Upper lobe of left lung (tissue), 6 donors: ENCODE measurements around the gene ZNF316. TPM values are rescaled to one million over a fixed set of nuclear protein-coding genes. Genes with fewer than 3 reads are reported as not detected.

Experiments
- ATAC-seq, 2 donors: fragments of 200-7000 bp; cut with Tn5 transposase; one replicate each; pipeline ENCODE4 v1.9.1; 2022; ENCODE audit warnings: mild to moderate bottlenecking in 2 of 2, moderate library complexity in 2 of 2; ENCODE audit not compliant: low FRiP score in 2 of 2
- DNase-seq, 2 donors: peaks; one replicate each; pipeline ENCODE4 v3.0.0-alpha.2; 2019 to 2020
- H3K27ac ChIP-seq, 4 donors: fragments of 200-600 bp; sonication (generic); one replicate each; pipeline ENCODE4 v1.5.1; 2016 to 2019
- H3K27me3 ChIP-seq, 4 donors: fragments of 200-600 bp; sonication (generic); one replicate each; pipeline ENCODE4 v1.5.1; 2017 to 2019
- H3K36me3 ChIP-seq, 4 donors: fragments of 200-600 bp; sonication (generic); one replicate each; pipeline ENCODE4 v1.5.1; 2016 to 2019
- H3K4me1 ChIP-seq, 4 donors: fragments of 200-600 bp; sonication (generic); one replicate each; pipeline ENCODE4 v1.5.1; 2018 to 2019
- H3K4me3 ChIP-seq, 4 donors: fragments of 200-600 bp; sonication (generic); one replicate each; pipeline ENCODE4 v1.5.1; 2017 to 2019; ENCODE audit warnings: mild to moderate bottlenecking in 2 of 4, moderate library complexity in 1 of 4
- H3K9me3 ChIP-seq, 4 donors: fragments of 200-600 bp; sonication (generic); one replicate each; pipeline ENCODE4 v1.5.1; 2018 to 2019
- EP300 ChIP-seq, 4 donors: sonication (generic); formaldehyde crosslinking; IDR thresholded peaks; one replicate each; pipeline ENCODE4 v1.5.1; 2017; ENCODE audit warnings: antibody characterized with exemption in 4 of 4, control low read depth in 2 of 4
- POLR2A ChIP-seq, 4 donors: fragments of 450-650 bp; IDR thresholded peaks; one replicate each; pipeline ENCODE4 v1.5.1; 2016 to 2017; ENCODE audit warnings: antibody characterized with exemption in 4 of 4, mild to moderate bottlenecking in 2 of 4
- POLR2AphosphoS5 ChIP-seq, 2 donors: sonication (generic); formaldehyde crosslinking; IDR thresholded peaks; one replicate each; pipeline ENCODE4 v1.5.1; 2017; ENCODE audit warnings: antibody characterized with exemption in 2 of 2
- WGBS, 2 donors: methylation state at CpG; one replicate each; pipeline ENCODE4 v1.1.5; 2017 to 2018; 5-methylcytosine and 5-hydroxymethylcytosine counted together
- total RNA-seq, 6 donors: library from RNA; depleted of rRNA in 4 of 6; stranded (reverse); fragments of >200 nt in 4 of 6; gene quantifications; one replicate each; pipeline versions ENCODE4 v1.1.0 to v1.2.1, GENCODE V29; 2016 to 2021
- TF ChIP-seq, protein P1 (sequence below), 6 experiments: fragments of 450-650 bp in 4 of 6; fragments of 200-600 bp in 2 of 6; sonication (generic) in 2 of 6; IDR thresholded peaks; one replicate each; pipeline ENCODE4 v1.5.1; 2016 to 2019; ENCODE audit warnings: antibody characterized with exemption in 6 of 6
- donor health status: DM: no; HTN: no; CAD: no; lungs with moderate emphysema.
- donor health status: DM: no; HTN: yes; CAD: no; lungs with severe emphysema.

ZNF316 gene
- total RNA-seq, 6 donors from 2014 or later, result 31.6 to 132 (median 43.1) TPM

DNA sequence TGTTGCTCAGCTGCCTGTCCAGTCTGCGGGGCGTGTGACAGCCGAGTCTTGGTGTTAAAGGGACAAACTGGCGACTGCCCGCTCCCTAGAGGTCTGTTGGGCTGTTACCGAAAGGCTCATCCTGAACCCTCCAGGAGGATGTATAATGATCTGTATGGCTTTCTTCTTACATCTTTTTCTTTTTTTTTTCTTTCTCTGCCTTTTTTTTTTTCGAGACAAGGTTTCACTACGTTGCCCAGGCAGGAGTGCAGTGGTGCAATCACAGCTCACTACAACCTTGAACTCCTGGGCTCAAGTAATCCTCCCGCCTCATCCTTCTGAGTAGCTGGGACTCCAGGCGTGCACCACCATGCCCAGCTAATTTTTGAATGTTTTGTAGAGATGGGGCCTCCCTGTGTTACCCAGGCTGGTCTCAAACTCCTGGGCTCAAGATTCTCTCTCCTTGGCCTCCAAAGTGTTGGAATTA lies 46.4 kb upstream of the ZNF316 start:
- DNase-seq, result peak in 1 of 2 donors; percentile 42
- peak in 1 of 2 donors; percentile 15 for ATAC-seq
- Histone ChIP-seq H3K36me3 (peaks cover 14 to 54% (median 34%) of the 10 kb centered on the region in 4 donors), H3K27me3 (no peaks in the 10 kb centered on the region), H3K9me3 (no peaks in the 10 kb centered on the region), H3K4me3 (peak overlapping the region; percentile 74 to 97 (median 89)), H3K4me1 (peaks cover 19 to 26% (median 24%) of the 10 kb centered on the region in 4 donors), H3K27ac (peak overlapping the region; percentile 75 to 92 (median 86))
- no peak for TF ChIP-seq EP300 (IDR thresholded peaks at IDR 0.05)
- TF ChIP-seq POLR2AphosphoS5 (IDR thresholded peaks at IDR 0.05), result no peak
- no peak for TF ChIP-seq POLR2A (IDR thresholded peaks at IDR 0.05)
- TF ChIP-seq, protein P1, sequence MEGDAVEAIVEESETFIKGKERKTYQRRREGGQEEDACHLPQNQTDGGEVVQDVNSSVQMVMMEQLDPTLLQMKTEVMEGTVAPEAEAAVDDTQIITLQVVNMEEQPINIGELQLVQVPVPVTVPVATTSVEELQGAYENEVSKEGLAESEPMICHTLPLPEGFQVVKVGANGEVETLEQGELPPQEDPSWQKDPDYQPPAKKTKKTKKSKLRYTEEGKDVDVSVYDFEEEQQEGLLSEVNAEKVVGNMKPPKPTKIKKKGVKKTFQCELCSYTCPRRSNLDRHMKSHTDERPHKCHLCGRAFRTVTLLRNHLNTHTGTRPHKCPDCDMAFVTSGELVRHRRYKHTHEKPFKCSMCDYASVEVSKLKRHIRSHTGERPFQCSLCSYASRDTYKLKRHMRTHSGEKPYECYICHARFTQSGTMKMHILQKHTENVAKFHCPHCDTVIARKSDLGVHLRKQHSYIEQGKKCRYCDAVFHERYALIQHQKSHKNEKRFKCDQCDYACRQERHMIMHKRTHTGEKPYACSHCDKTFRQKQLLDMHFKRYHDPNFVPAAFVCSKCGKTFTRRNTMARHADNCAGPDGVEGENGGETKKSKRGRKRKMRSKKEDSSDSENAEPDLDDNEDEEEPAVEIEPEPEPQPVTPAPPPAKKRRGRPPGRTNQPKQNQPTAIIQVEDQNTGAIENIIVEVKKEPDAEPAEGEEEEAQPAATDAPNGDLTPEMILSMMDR (IDR thresholded peaks at IDR 0.05), result no peak
- WGBS, 2 donors, result 14 to 15% methylated on average over 10 of the region's 10 CpGs

DNA sequence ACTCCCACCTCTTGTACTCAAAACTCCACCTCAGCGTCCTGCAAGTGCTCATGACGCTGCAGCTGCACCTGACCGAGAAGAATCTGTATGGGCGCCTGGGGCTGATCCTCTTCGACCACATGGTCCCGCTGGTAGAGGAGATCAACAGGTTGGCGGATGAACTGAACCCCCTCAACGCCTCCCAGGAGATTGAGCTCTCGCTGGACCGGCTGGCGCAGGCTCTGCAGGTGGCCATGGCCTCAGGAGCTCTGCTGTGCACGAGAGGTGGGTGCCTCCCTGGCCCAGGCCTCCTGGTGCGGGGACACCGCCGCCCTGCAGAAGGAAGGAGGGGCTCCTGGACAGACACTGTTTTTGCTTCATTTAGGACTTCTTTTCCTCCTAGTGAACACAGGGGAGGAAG lies 37.0 kb upstream of the ZNF316 start:
- H3K36me3 ChIP-seq, result peaks cover 11 to 97% (median 89%) of the 10 kb centered on the region in 4 donors
- WGBS, 2 donors, result 93 to 100% methylated on average over 2 to 15 of the region's 15 CpGs
- no peaks in the 10 kb centered on the region for H3K4me1 ChIP-seq
- no peak for TF ChIP-seq POLR2AphosphoS5 (IDR thresholded peaks at IDR 0.05)
- TF ChIP-seq POLR2A (IDR thresholded peaks at IDR 0.05), result no peak
- TF ChIP-seq EP300 (IDR thresholded peaks at IDR 0.05), result no peak
- TF ChIP-seq, protein P1 (IDR thresholded peaks at IDR 0.05), result no peak
- ATAC-seq, result no peak
- no peaks in the 10 kb centered on the region for H3K9me3 ChIP-seq
- H3K27ac ChIP-seq, result no peak overlapping the region
- DNase-seq, result peak in 1 of 2 donors; percentile 71
- no peak overlapping the region for H3K4me3 ChIP-seq
- no peaks in the 10 kb centered on the region for H3K27me3 ChIP-seq

DNA sequence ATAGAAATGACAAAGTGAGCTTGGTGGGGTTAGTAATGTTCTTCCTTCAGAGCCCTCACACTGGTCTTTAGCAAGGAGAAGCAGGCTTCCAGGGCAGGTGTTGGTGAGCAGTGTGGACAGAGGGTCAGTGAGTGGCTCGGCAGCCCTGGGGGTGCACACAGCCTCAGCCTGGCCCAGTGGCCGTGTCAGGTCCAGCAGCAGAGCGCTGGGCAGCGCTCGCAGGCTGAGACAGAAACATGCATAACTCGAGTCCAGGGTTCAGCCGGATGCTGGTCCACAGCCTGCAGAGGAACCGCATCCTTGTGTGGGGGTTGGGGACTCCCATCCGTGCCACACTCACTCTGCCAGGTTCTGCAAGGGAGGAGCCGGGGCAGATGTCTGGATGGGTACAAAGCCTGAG lies 32.7 kb upstream of the ZNF316 start:
- Histone ChIP-seq H3K27me3 (no peaks in the 10 kb centered on the region), H3K9me3 (no peaks in the 10 kb centered on the region), H3K36me3 (peaks cover 5 to 96% (median 78%) of the 10 kb centered on the region in 4 donors), H3K4me1 (no peaks in the 10 kb centered on the region), H3K27ac (no peak overlapping the region), H3K4me3 (no peak overlapping the region)
- no peak for ATAC-seq
- peak in 1 of 2 donors; percentile 65 for DNase-seq
- 93 to 100% methylated on average over 1 to 8 of the region's 10 CpGs for WGBS, 2 donors
- TF ChIP-seq, protein P1 (IDR thresholded peaks at IDR 0.05), result no peak
- TF ChIP-seq POLR2A (IDR thresholded peaks at IDR 0.05), result no peak
- TF ChIP-seq POLR2AphosphoS5 (IDR thresholded peaks at IDR 0.05), result no peak
- no peak for TF ChIP-seq EP300 (IDR thresholded peaks at IDR 0.05)

DNA sequence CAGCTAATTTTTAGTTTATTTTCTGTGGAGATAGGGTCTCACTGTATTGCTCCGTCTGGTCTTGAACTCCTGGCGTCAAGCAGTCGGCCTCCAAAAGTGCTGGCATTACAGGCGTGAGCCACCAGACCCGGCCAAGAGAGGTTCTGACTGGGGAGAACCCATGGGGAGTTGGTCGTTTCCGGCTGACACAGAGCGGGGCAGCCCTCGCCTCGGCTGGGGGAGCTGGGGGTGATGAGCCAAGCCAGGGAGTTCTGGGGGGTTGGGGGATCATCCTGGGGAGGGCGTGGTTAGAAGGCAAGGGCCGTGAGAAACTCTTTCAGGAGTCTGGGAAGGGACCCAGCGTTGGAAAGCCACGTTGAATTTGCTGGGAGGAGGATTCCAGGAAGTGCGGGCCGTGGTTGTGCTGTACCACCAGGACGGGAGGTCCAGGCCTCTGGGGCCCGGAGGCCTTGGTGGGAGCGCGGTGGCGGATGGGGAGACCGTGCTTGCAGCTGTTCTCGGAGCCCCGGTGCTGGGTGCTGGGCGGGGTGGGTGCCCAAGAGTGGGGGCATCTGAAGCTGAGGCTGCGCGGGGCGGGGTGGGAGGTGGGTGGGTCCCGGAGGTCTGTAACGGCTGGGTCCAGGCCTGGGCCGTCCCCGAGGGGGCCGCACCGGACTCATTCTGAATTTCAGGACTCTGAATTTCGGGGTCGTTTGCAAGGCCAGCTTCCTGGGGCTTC lies 30.1 kb upstream of the ZNF316 start:
- no peaks in the 10 kb centered on the region for H3K9me3 ChIP-seq
- 91 to 94% methylated on average over 20 to 33 of the region's 36 CpGs for WGBS, 2 donors
- no peak overlapping the region for H3K4me3 ChIP-seq
- ATAC-seq (no peak), DNase-seq (peak in 1 of 2 donors; percentile 82)
- H3K27me3 ChIP-seq, result no peaks in the 10 kb centered on the region
- H3K4me1 ChIP-seq, result no peaks in the 10 kb centered on the region
- no peak overlapping the region for H3K27ac ChIP-seq
- H3K36me3 ChIP-seq, result peaks cover 3 to 75% (median 56%) of the 10 kb centered on the region in 4 donors
- TF ChIP-seq, protein P1 (IDR thresholded peaks at IDR 0.05), result no peak
- no peak for TF ChIP-seq POLR2A (IDR thresholded peaks at IDR 0.05)
